Measurements from ENCODE around the gene TTC33. TPM values are rescaled to one million over a fixed set of nuclear protein-coding genes. Genes with fewer than 3 reads are reported as not detected.
"Not testable (repeated sequence)": the region's sequence is repeated elsewhere in the genome, so short reads cannot be mapped to it uniquely, and the experiment has no call there.

The TTC33 gene
- total RNA-seq, 6 experiments from 2014 or later, result 5.6 to 9.2 (median 7.0) TPM

DNA sequence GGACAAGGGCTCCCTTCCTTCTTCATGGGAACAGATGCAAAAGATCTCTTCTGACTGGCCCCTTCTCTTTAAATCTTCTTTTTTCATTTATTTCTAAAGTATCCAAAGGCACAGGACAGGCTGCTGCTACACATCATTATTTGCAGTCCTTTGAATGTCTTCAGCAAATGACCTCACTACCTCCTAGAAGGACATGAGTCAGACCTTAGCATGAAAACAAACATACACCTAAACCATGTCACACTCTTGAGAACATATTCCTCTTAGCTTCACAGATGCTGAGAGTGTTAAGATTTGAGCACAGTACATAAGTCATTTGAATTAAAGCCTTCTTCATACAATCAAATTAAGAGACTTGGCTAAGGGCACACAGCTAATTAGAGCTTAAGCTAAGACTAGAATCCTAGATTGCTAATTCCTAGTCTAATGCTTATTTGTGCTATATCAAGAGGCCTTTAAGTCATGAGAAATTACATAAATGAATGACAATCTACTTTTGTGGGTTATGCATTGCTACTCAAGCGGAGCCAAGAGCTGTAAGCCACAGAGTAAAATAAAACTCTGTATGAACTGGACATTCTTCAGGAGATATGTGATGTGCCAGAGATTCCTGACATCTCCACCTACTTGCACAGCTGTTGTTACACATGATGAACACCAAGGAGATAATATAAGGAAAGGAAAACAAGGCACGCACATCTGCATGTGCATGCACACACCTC, 185.2 kb downstream of the TTC33 start:
- TF ChIP-seq POLR2A (IDR thresholded peaks at IDR 0.05), result no peak
- TF ChIP-seq, protein P1, sequence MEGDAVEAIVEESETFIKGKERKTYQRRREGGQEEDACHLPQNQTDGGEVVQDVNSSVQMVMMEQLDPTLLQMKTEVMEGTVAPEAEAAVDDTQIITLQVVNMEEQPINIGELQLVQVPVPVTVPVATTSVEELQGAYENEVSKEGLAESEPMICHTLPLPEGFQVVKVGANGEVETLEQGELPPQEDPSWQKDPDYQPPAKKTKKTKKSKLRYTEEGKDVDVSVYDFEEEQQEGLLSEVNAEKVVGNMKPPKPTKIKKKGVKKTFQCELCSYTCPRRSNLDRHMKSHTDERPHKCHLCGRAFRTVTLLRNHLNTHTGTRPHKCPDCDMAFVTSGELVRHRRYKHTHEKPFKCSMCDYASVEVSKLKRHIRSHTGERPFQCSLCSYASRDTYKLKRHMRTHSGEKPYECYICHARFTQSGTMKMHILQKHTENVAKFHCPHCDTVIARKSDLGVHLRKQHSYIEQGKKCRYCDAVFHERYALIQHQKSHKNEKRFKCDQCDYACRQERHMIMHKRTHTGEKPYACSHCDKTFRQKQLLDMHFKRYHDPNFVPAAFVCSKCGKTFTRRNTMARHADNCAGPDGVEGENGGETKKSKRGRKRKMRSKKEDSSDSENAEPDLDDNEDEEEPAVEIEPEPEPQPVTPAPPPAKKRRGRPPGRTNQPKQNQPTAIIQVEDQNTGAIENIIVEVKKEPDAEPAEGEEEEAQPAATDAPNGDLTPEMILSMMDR (IDR thresholded peaks at IDR 0.05), result no peak

DNA sequence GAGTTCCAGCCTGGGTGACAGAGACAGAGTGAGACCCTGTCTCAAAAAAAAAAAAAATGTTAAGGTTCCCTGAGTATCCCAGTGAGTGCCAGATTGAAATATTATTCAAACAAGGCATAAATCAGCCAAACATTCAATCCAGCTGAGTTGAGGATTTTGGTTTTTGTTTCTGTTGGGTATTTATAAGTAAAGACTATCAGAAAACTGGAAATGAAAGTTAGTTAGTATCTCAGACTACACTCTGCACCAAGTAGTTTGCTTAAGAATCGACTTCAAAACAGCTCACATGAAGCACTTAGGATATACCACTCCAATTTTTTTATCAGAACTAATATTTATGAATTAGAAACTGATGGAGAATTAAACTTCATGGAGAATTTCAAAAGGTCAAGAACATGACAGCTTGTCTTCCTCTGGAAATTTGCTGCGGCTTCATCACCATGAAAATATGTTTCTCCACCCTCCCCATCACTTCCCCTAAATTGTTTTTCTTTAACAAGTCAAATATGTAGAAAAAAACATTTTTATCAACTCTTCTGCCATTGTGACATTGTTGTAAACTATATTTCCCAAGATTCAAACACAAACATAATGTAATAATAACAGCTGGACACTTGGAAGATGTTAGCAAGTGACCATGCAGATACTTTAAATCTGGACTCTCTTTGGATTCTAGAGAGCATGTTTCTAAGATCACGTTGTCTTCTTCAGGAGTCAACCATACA, 186.1 kb downstream of the TTC33 start:
- intact Hi-C loops (cut with DNase I), result no loop called here
- no peak for DNase-seq
- WGBS (ENCODE audit: insufficient coverage, low coverage, low lambda C conversion rate, missing lambda C conversion rate), result 25% methylated on average over 3 of the region's 3 CpGs

More for the DNA sequence above, 185.2 kb downstream of the TTC33 start:
- Histone ChIP-seq H3K36me3 (no peaks in the 10 kb centered on the region), H3K9me3 (no peaks in the 10 kb centered on the region), H3K27ac (no peak overlapping the region), H3K27me3 (no peaks in the 10 kb centered on the region), H3K4me1 (no peaks in the 10 kb centered on the region), H3K4me3 (no peak overlapping the region)
- ATAC-seq (no peak), DNase-seq (no peak)
- WGBS (ENCODE audit: insufficient coverage, low coverage, low lambda C conversion rate, missing lambda C conversion rate), result 70% methylated on average over 2 of the region's 2 CpGs
- intact Hi-C loops (cut with DNase I), result no loop called here

DNA sequence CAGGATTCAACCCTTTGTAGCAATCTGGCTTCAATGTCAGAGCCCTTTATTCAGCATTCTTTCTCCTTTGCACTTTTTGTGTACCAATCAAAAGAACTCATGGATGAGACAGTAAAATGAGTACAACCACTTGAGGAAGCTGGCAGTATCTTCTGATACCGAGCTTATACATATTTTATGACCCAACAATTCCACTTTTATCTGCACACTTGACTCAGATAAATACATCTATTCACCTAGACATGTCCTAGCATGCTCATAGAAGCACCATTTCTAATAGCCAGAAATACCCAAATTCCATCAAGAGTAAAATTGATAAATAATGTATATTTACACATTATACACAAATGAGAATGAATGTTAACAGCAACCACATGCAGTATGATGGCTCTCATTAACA, 187.2 kb downstream of the TTC33 start:
- WGBS (ENCODE audit: insufficient coverage, low coverage, low lambda C conversion rate, missing lambda C conversion rate), result 53% methylated on average over 1 of the region's 1 CpG
- H3K36me3 ChIP-seq, result no peaks in the 10 kb centered on the region
- no peak for DNase-seq
- no peak for TF ChIP-seq POLR2A (IDR thresholded peaks at IDR 0.05)
- TF ChIP-seq, protein P1 (IDR thresholded peaks at IDR 0.05), result no peak
- H3K9me3 ChIP-seq, result no peaks in the 10 kb centered on the region
- no peak for ATAC-seq
- H3K27ac ChIP-seq, result no peak overlapping the region
- no peak overlapping the region for H3K4me3 ChIP-seq
- H3K27me3 ChIP-seq, result no peaks in the 10 kb centered on the region
- H3K4me1 ChIP-seq, result no peaks in the 10 kb centered on the region
- intact Hi-C loops (cut with DNase I), result no loop called here

More for the DNA sequence above, 186.1 kb downstream of the TTC33 start:
- TF ChIP-seq, protein P1 (IDR thresholded peaks at IDR 0.05), result no peak
- no peak for TF ChIP-seq POLR2A (IDR thresholded peaks at IDR 0.05)
- peak in 1 of 4 donors; percentile 25 for ATAC-seq
- H3K27me3 ChIP-seq, result no peaks in the 10 kb centered on the region
- no peaks in the 10 kb centered on the region for H3K36me3 ChIP-seq
- no peaks in the 10 kb centered on the region for H3K4me1 ChIP-seq
- no peak overlapping the region for H3K4me3 ChIP-seq
- no peaks in the 10 kb centered on the region for H3K9me3 ChIP-seq
- H3K27ac ChIP-seq, result no peak overlapping the region

DNA sequence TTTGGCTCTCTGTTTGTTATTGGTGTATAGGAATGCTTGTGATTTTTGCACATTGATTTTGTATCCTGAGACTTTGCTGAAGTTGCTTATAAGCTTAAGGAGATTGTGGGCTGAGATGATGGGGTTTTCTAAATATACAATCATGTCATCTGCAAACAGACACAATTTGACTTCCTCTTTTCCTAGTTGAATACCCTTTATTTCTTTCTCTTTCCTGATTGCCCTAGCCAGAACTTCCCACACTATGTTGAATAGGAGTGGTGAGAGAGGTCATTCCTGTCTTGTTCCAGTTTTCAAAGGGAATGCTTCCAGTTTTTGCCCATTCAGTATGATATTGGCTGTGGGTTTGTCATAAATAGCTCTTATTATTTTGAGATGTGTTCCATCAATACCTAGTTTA, 192.6 kb downstream of the TTC33 start:
- H3K9me3 ChIP-seq; H3K27ac ChIP-seq; H3K27me3 ChIP-seq; intact Hi-C loops (cut with DNase I); H3K36me3 ChIP-seq; H3K4me1 ChIP-seq; H3K4me3 ChIP-seq; DNase-seq; ATAC-seq: not testable (repeated sequence)

DNA sequence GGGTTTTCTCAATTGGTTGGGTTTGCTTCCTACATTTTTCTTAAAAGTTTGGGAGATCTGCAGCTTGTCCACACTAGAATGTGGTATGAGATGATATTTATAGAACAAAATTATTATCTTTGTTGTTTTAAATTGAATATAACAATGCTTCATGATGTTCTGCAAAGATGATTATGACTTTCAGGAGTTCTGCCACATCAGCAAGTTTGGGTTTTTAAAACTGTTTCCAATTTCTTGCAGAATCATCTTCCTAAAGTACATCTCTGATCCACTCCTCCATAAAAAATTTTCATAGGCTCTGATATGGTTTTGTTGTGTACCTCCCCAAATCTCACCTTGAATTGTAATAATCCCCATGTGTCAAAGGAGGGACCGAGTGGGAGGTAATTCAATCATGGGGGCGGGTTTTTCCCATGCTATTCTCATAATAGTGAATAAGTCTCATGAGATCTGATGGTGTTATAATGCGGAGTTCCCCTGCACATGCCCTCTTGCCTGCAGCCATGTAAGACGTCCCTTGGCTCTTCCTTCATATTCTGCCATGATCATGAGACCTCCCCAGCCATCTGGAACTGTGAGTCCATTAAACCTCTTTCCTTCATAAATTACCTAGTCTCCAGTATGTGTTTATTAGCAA, 195.2 kb downstream of the TTC33 start:
- no peaks in the 10 kb centered on the region for H3K27me3 ChIP-seq
- no peaks in the 10 kb centered on the region for H3K36me3 ChIP-seq
- no peak overlapping the region for H3K27ac ChIP-seq
- no peaks in the 10 kb centered on the region for H3K4me1 ChIP-seq
- DNase-seq (no peak), ATAC-seq (no peak)
- H3K9me3 ChIP-seq, result no peaks in the 10 kb centered on the region
- intact Hi-C loops (cut with DNase I), result no loop called here
- 66% methylated on average over 4 of the region's 4 CpGs for WGBS (ENCODE audit: insufficient coverage, low coverage, low lambda C conversion rate, missing lambda C conversion rate)
- TF ChIP-seq, protein P1 (IDR thresholded peaks at IDR 0.05), result no peak
- TF ChIP-seq POLR2A (IDR thresholded peaks at IDR 0.05), result no peak
- no peak overlapping the region for H3K4me3 ChIP-seq

Measured in right lobe of liver (tissue), 6 donors.